Epithelial cell of esophagus (primary cell): ENCODE results near the gene B3GALT5.

Experiments
- DNase-seq: peaks from one replicate; pipeline ENCODE4 v3.0.0; 2010; ENCODE audit warnings: low read depth
- H3K4me3 ChIP-seq: 2 replicates; pipeline ENCODE4 v1.5.1; 2011; ENCODE audit warnings: mild to moderate bottlenecking, low read length, control low read depth
- CTCF ChIP-seq: IDR thresholded peaks from 2 replicates; pipeline ENCODE4 v1.5.1; 2011; ENCODE audit warnings: low read depth, mild to moderate bottlenecking, low read length, control low read depth, inconsistent platforms; ENCODE audit not compliant: insufficient read depth; ENCODE audit errors: missing control alignments

The B3GALT5 gene

GRCh38 chr21:39703578-39703977, 90.8 kb downstream of the B3GALT5 start:
- no peak for DNase-seq
- TF ChIP-seq CTCF: no peak
- no peak overlapping the region for H3K4me3 ChIP-seq

GRCh38 chr21:39705849-39706248, 93.1 kb downstream of the B3GALT5 start:
- TF ChIP-seq CTCF: no peak
- DNase-seq: no peak
- no peak overlapping the region for H3K4me3 ChIP-seq

- TF ChIP-seq CTCF: no peak
- DNase-seq: no peak
- H3K4me3 ChIP-seq: no peak overlapping the region
Measured at GRCh38 chr21:39707316-39707715, 94.6 kb downstream of the B3GALT5 start.

GRCh38 chr21:39710866-39711265, 98.1 kb downstream of the B3GALT5 start:
- no peak for TF ChIP-seq CTCF
- no peak overlapping the region for H3K4me3 ChIP-seq
- no peak for DNase-seq

- no peak for DNase-seq
- no peak overlapping the region for H3K4me3 ChIP-seq
- TF ChIP-seq CTCF: no peak
Measured at GRCh38 chr21:39712273-39712672, 99.5 kb downstream of the B3GALT5 start.

- no peak for TF ChIP-seq CTCF
- DNase-seq: no peak
- H3K4me3 ChIP-seq: no peak overlapping the region
Measured at GRCh38 chr21:39712976-39713375, 100.2 kb downstream of the B3GALT5 start.

GRCh38 chr21:39713905-39714304, 101.2 kb downstream of the B3GALT5 start:
- H3K4me3 ChIP-seq: no peak overlapping the region
- no peak for TF ChIP-seq CTCF
- no peak for DNase-seq
